ENCODE data around the gene RPA1. TPM values are rescaled to one million over a fixed set of nuclear protein-coding genes. Genes with fewer than 3 reads are reported as not detected.
A peak's percentile ranks its signal among the peaks of the same experiment; 100 is the strongest.
"Not testable (repeated sequence)": the region's sequence is repeated elsewhere in the genome, so short reads cannot be mapped to it uniquely, and the experiment has no call there.

Gene RPA1
- total RNA-seq, 1 experiment from 2014 or later, result 60.3 TPM

DNA sequence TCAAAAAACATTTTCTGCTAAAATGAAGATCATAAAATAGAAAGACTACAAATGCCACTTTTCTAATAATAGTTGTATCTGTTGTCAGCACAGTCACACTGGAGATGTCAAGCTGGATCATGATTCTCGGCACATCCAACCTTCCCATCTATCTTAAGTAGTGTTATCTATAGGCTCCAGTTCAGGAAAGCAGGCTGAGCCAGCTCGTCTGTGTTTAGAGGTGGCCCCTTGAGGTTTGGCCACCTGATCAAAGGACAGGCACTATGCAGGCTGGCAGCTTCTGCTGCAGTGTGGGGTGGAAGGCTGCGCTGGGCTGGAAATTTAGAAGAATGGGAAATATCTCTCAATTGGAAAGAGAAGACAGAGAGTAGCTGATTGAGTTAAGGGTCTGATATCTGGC lies 32.5 kb upstream of the RPA1 start:
- ChIA-PET CTCF (interaction anchor here (0.6 to 1.0 kb wide), 2 partner anchors 76 to 86 kb away, joined by 3 to 5 read pairs; no protein-coding TSS in a partner anchor), POLR2A (interaction anchor here (0.8 to 1.7 kb wide), 8 partner anchors 10 to 506 kb away, joined by 3 to 8 read pairs (median 4); partner anchors contain the start of genes RPA1 and SMYD4)
- DNase-seq (ENCODE audit: unreplicated experiment), result no peak
- Mint-ChIP-seq H3K36me3 (ENCODE audit: insufficient read depth, unreplicated experiment) (peaks cover 54% of the 10 kb centered on the region), H3K4me1 (ENCODE audit: insufficient read depth, unreplicated experiment) (peaks cover 5% of the 10 kb centered on the region), H3K27me3 (ENCODE audit: insufficient read depth, unreplicated experiment) (no peaks in the 10 kb centered on the region), H3K9me3 (ENCODE audit: unreplicated experiment) (no peaks in the 10 kb centered on the region), H3K4me3 (ENCODE audit: unreplicated experiment) (no peak overlapping the region), H3K27ac (ENCODE audit: low read depth, unreplicated experiment) (no peak overlapping the region)
- intact Hi-C loops (cut with micrococcal nuclease), result no loop called here
- no peak for TF ChIP-seq CTCF (IDR thresholded peaks at IDR 0.05; ENCODE audit: unreplicated experiment)
- no TSS peak for BruUV-seq (replicated peaks)

- H3K36me3 Mint-ChIP-seq (ENCODE audit: insufficient read depth, unreplicated experiment), result peaks cover 56% of the 10 kb centered on the region
- BruUV-seq (replicated peaks); intact Hi-C loops (cut with micrococcal nuclease); DNase-seq (ENCODE audit: unreplicated experiment); H3K27me3 Mint-ChIP-seq (ENCODE audit: insufficient read depth, unreplicated experiment); H3K4me3 Mint-ChIP-seq (ENCODE audit: unreplicated experiment); H3K9me3 Mint-ChIP-seq (ENCODE audit: unreplicated experiment); H3K27ac Mint-ChIP-seq (ENCODE audit: low read depth, unreplicated experiment); H3K4me1 Mint-ChIP-seq (ENCODE audit: insufficient read depth, unreplicated experiment): not testable (repeated sequence)
- ChIA-PET CTCF (interaction anchor here (0.6 to 1.0 kb wide), 2 partner anchors 76 to 87 kb away, joined by 3 to 5 read pairs; no protein-coding TSS in a partner anchor), POLR2A (interaction anchor here (0.6 to 1.5 kb wide), 4 partner anchors 11 to 19 kb away, joined by 3 to 8 read pairs (median 3); no protein-coding TSS in a partner anchor)
These were observed 32.0 kb upstream of the RPA1 start for GRCh38 chr17:1797846-1798245.

DNA sequence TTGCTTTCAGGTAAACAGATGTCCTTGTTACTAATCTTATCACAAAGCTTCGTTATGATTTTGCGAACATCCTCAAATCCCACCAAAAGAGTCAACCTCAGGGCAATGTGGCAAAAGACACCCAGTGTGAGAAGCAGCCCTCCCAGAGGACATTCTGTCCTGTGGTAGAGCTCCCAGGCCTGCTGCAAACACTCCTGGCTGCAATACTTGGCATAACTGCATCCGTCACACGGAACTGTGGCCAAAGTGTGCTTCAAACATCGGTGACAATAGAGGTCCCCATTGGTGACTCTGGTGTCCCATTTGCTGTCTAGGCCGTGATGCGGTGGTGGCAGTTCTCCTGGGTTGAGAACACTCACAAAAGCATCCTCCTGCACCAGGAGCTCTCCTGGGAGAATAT lies 29.6 kb upstream of the RPA1 start:
- BruUV-seq (replicated peaks), result TSS peak; percentile 31
- CTCF ChIA-PET, result no interaction called here

GRCh38 chr17:1800712-1801111 lies 29.1 kb upstream of the RPA1 start:
- no peak for TF ChIP-seq CTCF (IDR thresholded peaks at IDR 0.05; ENCODE audit: unreplicated experiment)
- H3K27ac Mint-ChIP-seq (ENCODE audit: low read depth, unreplicated experiment), result no peak overlapping the region
- POLR2A ChIA-PET, result interaction anchor here (0.6 to 3.3 kb wide), 5 partner anchors 8 to 437 kb away, joined by 3 to 14 read pairs (median 3); no protein-coding TSS in a partner anchor
- no peaks in the 10 kb centered on the region for H3K9me3 Mint-ChIP-seq (ENCODE audit: unreplicated experiment)
- no peaks in the 10 kb centered on the region for H3K4me1 Mint-ChIP-seq (ENCODE audit: insufficient read depth, unreplicated experiment)
- BruUV-seq (replicated peaks), result no TSS peak
- intact Hi-C loops (cut with micrococcal nuclease), result no loop called here
- no peak overlapping the region for H3K4me3 Mint-ChIP-seq (ENCODE audit: unreplicated experiment)
- no peaks in the 10 kb centered on the region for H3K27me3 Mint-ChIP-seq (ENCODE audit: insufficient read depth, unreplicated experiment)
- CTCF ChIA-PET, result no interaction called here
- peaks cover 66% of the 10 kb centered on the region for H3K36me3 Mint-ChIP-seq (ENCODE audit: insufficient read depth, unreplicated experiment)
- DNase-seq (ENCODE audit: unreplicated experiment), result no peak

More for the DNA sequence above, 29.6 kb upstream of the RPA1 start:
- Mint-ChIP-seq H3K27me3 (ENCODE audit: insufficient read depth, unreplicated experiment) (no peaks in the 10 kb centered on the region), H3K9me3 (ENCODE audit: unreplicated experiment) (no peaks in the 10 kb centered on the region), H3K4me3 (ENCODE audit: unreplicated experiment) (no peak overlapping the region), H3K36me3 (ENCODE audit: insufficient read depth, unreplicated experiment) (peaks cover 63% of the 10 kb centered on the region), H3K4me1 (ENCODE audit: insufficient read depth, unreplicated experiment) (no peaks in the 10 kb centered on the region), H3K27ac (ENCODE audit: low read depth, unreplicated experiment) (no peak overlapping the region)
- TF ChIP-seq CTCF (IDR thresholded peaks at IDR 0.05; ENCODE audit: unreplicated experiment), result no peak
- POLR2A ChIA-PET, result interaction anchor here (0.7 to 3.3 kb wide), 4 partner anchors 8 to 83 kb away, joined by 3 to 14 read pairs (median 4); no protein-coding TSS in a partner anchor
- DNase-seq (ENCODE audit: unreplicated experiment), result no peak
- intact Hi-C loops (cut with micrococcal nuclease), result no loop called here
